GM21723 (cell line): Measurements from ENCODE around the gene ALDH5A1.

Experiments
- ATAC-seq: cut with Tn5 transposase; IDR thresholded peaks from one replicate; pipeline ENCODE4 v1.9.1; 2021; ENCODE audit warnings: mild to moderate bottlenecking, moderate library complexity; ENCODE audit not compliant: unreplicated experiment

ALDH5A1 gene

DNA sequence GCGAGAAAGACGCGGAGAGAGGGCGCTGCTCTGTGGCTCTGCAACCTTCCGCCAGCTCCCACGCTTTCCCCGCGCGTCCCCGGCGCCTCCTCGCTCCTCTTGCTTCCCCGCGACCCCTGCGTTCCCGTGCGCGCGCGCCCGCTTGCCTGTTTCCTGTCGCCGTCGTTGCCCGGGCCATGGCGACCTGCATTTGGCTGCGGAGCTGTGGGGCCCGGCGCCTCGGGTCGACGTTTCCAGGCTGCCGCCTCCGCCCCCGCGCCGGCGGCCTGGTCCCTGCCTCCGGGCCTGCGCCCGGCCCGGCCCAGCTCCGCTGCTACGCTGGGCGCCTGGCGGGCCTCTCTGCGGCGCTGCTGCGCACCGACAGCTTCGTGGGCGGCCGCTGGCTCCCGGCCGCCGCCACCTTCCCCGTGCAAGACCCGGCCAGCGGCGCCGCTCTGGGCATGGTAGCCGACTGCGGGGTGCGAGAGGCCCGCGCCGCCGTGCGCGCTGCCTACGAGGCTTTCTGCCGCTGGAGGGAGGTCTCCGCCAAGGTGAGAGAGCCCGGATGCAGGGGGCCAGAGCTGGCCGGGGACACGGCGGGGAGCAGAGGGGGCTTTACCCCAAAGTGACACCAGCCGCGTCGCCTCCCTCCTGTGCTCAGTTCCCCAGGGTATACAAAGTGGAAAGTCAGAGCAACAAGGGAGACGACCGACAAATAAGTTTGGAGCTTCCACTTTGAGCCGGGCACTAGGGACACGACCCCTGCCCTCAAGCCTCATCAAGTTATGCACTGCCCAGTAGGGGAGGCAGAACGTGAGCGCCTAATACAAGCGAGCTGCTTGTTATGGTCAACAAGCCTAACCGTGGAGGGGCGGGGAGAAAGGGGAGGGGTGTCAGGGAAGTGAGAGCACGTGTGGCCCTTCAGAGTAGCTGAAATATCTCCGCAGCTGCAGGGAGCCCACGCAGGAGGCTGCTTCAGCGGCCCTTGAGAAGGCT is at the start of gene ALDH5A1:
Gene ALDH5A1, plus strand, starts transcription at position 149 of the 975 bp plus-strand sequence. Its CDS starts 28 bp downstream, at position 177.
- peak; percentile 72 for ATAC-seq

DNA sequence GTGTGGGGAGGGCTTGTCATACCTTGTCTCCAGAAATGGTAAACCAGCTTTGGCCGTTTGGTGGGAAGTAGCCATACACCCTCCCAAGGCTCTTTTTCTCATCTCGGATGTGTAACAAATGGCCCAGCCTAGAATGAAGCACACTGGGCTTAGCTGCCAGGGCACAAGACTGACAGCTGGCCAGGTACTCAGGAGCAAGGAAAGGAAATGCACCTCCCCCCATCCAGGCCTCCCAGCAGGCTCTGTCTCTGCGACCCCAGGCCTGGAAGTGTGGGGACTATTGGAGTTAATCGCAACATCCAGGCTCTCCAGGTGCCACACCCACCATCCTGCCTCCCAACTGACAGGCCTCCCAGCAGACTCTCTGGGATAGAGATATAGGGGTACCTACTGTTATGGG is 49.1 kb upstream of the ALDH5A1 start:
- ATAC-seq = no peak

DNA sequence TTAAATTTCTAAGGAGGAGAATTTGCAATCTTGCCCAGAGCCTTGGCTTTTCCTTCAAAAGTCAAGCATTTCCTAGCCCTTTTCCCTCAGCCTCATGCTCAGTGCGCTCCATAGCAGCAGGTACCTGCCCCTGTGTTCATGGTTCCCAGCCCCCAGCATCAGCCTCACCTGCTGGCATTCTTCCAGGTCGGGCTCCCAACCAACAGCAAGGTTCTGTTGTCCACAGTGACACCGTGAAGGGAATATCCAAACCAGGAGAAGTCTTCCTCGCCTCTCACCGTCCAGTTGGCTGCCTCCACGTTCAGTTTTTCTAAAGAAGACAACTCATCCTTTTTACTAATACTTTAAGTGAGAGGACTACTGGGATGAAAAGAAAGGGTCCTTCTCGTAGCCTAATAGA is 48.1 kb upstream of the ALDH5A1 start:
- no peak for ATAC-seq

DNA sequence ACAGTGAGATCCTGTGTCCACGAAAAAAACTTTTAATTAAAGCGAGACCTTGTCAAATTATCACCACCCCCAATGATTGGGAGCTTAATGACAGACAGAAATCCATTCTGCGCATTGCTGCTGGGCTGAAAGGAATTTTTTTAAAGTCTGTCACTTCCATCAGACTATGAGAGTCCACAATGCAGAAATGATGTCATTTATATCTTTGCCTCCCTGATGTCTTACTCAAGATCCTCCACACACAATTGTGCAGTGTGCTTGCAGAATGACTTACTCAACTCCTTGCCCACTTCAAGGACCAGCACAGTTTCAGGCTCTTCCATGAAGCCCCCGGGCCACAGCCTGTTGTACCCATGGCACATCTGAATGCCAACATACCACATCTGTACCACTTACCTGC is 46.4 kb upstream of the ALDH5A1 start:
- no peak for ATAC-seq

DNA sequence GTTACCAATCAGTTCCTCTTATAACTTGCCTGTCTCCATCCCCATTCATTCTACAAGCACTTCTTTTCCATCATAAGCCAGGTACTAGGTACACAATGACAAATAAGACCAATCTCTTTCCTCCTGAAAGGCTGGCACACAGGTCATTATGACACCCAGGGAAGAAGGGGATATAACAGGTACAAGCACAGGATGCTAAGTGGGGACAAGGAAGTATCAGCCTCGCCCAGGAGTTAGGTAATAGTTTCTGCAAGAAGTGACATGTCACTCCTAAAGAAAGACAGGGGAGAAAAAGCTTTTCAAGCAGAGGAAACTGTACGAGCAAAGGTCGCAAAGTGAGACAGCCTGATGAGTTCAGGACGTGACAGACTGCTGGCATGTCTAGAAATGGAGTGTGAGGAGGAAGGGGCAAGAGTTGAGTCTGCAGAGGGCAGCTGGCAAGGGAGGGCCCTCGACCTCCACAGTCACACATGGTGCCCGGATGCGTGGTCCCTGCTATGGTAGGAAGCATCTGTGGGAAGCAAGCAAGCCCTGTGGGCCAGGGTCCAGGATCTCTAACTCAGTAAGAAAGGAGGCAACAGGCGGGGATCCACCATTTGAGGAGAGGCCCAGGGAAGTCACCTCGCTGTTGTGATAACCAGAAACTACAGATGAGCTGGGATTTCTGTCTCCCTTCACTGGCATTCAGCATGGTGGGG is 45.8 kb upstream of the ALDH5A1 start:
- no peak for ATAC-seq

DNA sequence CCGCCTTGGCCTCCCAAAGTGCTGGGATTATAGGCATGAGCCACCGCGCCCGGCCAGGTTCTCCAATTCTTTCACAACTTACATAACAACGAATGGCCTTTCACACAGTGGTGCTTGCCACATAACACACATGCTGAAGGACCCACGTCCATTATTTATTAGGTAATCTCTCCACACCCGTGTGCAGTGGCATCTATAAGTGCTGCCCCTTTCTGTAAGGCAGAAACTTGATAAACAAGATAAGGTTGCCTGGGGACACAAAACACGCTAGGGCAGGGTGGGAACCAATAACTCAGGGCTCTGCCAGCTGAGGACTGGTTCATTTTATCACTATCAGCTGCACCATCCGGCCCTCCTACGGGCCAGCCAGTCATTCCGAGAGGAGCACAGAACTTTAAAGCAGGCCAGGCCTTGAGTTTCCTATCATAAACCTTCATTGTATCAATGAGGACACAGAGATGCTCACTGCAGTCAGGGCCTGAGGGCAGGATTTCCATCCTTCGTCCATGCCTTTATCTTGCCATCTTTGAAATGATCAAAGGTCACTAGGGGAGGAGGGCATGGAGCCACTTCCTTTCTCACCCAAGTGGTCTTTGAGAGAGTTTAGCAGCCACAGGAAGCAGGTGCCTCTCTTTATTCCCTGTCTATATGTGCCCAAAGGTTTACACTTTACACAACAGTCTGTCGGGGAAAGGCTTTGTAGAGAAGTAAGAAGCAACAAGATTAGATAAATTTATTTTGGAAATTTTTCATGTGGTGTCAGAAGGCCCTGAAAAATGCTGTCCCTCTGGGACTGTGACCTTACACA is 43.0 kb upstream of the ALDH5A1 start:
- no peak for ATAC-seq

DNA sequence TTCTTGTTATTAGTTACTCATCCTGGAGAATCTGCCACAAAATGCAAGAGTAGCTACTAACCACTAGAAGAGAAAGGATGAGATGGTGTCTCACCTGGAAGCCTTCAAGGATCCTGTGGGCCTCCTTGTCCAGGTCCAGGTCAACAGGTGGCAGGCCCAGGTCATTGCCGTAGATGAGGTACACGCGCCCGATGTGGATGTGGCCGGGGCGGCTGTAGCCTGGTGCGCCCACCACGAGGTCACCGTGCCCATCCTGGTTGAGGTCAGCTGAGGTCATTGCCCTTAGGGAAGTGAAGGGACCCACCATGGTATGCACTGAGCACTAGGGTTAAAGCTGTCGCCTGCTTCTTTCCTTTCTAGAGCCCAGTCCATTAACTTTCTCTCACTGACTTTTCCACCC is 40.8 kb upstream of the ALDH5A1 start:
- no peak for ATAC-seq

DNA sequence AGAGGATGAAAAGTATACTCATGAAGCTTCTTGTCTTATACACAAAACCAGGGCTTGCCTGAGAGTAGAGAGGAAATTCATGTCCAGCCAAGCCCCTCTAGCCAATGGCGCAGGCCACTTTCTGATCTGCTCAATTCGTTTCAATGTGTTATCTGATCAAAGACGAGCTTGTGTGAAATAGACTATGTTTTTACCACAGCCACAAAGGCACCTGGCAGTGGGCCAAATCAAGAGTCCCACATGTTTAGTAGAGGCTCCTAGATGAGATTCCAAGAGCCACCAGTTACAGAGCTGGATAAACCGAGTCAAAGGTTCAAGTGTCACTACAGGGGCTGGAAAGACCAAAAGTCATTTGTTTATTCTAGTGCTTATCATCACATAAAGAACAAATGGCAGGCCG is 40.3 kb upstream of the ALDH5A1 start:
- no peak for ATAC-seq

DNA sequence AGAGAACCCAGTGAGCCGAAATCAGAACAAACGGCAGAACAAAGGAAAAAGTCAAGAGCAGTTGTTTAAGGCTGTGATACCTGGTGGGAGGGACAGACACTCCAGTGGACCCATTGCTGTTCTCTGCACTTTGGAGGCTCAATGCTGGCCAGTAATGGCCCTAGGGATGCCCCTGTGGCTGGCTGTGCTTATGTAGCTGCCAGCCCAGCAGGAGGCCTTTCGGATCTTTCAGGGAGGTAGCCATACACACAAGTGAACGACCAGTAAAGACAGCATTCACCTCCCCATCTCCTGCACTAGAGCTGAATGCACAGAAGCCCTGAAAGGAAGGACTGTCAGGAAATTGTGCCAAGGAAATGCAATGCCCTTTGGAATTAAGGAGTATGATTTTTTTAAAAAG is 39.7 kb upstream of the ALDH5A1 start:
- ATAC-seq = no peak

DNA sequence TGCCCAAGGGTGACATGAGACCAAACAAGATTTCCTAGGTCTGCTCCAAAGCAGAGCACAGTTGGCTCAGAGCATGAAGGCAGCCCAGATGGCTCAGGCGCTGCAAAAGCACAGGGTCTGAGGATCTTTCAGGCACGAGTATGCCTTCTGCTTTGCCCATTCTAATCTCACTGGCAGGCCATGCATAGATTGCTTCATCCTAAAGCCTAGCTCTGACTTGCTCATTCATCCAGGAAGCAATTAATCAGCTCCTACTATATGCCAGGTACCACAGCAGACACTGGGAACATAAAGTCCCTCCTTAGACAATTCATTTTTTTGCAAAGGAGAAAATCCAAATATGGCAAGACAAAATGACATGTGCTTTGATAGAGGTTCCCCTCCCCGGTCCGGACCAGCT is 36.6 kb upstream of the ALDH5A1 start:
- ATAC-seq = no peak

DNA sequence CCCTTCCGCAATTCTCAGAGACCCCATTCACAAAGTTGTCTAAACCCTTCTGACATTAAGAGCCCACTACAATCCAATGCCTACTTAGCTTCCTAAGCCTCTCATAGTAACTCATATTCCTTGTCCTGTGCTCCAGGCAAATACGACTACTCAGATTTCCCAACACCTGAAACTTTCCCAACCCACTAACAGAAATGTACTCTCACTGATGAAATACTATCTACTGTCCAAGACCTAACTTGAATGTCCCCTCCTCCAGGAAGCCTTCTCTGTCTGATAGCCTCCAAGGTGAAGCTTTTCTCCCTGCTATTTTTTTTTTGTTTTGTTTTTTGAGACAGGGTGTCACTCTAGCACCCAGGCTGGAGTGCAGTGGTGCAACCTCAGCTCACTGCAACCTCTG is 35.8 kb upstream of the ALDH5A1 start:
- no peak for ATAC-seq

DNA sequence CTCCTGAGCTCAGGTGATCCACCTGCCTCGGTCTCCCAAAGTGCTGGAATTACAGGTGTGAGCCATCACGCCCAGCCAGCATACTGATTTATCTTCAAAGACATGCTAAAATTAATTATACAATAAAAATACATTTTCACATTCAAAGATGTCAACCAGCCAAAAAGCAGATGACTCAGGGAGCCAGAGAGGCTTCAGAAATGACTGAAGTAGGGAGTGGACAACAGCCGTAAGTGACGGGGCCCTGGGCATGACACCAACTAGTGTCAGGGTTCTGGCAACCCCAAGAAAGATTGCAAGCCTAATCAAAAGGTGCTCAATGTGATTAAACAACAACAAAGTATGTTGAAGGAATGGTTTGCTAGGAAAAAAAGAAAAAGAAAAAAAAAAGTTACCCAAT is 33.8 kb upstream of the ALDH5A1 start:
- ATAC-seq = no peak

DNA sequence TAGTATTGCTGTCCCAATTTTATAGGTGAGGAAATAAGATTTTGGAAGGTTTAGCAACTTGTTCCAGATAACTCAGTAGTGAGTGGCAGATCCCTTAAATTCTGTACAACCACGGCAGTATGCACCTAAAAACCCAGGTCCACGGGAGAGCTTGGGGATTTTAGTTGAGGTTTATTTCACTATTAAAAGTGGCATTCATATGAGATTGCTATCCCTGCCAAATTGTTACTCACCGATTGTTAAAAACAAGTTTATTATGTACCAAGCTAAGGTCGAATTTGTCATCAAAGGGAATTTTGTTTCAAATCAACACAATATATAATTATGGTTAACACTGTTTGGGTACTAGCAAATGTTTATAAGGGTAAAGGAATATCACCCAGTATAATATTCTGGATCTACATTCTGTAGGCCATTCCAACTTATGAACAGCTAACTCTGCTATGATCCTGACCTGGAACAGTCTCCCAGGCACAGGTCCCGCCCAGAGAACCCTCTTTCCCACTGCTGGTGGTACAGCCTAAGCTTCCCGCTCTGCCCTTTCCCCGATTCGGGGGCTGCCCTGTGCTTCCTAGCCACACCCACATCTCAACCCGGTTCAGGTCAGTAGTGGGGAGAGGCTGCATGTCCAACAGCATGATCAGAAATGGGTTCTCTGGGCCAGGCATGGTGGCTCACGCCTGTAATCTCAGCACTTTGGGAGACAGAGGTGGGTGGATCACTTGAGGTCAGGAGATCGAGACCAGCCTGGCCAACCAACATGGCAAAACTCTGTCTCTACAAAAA is 30.3 kb upstream of the ALDH5A1 start:
- ATAC-seq = no peak

DNA sequence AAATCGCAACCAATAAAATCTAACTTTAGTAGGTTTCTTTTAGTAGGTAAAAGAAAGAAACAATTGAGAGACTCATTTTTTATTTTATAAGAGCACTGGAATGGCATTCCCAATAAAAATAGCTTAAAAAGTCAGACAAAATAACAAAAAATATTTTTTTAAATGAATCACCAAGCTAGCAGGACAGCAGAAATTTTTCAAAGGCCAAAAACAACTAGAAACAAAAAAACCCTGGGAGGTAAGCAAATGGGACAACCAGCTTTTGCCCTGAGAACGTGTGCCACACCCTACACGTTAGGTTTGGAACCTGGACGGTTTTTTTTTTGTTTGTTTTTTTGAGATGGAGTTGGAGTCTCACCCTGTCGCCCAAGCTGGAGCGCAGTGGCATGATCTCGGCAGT is 25.0 kb upstream of the ALDH5A1 start:
- no peak for ATAC-seq

DNA sequence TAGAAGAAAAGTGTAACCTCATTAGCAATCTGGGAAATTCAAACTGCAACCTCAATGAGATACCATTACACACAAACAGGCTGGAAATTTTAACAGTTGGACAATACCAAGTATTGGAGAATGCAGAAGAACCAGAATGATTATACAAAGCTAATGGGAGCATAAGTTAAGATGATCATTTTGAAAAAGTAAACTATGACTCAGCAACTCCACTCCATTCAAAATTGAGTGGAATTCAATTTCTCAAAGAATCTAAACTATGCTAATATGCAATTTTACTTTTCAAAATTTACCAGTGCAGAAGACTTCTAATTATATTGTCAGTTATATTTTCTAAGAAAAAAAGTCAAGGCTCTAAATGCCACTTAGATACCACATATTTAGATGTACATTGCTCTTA is 22.6 kb upstream of the ALDH5A1 start:
- no peak for ATAC-seq

DNA sequence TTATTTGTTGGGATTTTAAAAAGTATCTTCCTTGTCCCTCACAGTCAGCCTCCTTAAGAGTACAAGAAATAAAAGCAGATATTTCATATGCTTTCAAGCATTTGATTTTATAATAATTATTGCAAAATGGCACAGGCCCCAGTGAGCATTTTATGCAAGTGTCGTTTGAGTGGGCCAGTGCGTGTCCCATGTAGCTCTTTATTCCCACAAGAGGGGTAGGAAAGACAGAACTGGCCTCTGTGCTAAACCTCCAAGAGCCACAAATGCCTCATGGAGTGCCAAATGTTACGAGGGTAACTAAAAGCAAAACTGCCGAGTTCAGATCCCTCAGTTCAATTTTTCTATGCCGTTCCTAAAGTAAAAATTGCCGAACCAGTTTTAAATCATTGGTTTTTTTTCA is 18.1 kb upstream of the ALDH5A1 start:
- ATAC-seq = no peak

DNA sequence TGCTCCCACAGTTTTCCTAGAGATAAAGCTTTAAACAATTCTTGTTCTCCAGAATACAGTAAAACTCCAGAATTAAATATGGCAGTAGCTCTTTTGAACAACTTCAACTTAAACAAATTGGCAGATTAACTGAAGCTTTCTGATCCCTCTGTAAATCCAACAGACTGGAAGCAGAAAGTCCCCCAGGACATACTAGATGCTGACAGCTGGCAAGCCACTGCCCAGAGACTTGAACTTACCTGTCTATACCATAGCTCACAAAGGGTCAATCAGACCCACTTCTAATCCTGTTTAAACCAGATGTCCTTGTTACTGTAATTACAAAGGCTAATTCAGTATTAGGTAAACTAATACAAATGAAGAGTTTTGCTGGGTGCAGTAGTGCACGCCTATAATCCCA is 17.7 kb upstream of the ALDH5A1 start:
- no peak for ATAC-seq

DNA sequence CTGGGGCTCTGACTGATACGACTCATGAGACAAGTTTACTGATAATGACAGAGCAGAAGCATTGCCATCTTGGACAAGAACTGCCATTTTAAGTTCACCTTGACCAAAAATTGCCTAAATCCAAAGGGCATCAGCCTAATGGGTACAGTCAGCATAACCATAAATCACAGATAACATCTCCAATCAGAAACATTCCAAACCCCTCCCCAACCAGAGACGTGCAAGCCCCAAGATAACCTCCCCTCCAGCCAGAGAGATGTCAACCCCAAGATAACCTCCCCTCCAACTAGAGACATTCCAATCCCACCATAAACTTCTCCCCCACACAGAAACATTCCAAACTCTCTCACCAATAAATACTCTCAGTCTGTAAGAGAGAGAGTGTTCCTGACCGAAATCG is 15.9 kb upstream of the ALDH5A1 start:
- ATAC-seq = no peak

DNA sequence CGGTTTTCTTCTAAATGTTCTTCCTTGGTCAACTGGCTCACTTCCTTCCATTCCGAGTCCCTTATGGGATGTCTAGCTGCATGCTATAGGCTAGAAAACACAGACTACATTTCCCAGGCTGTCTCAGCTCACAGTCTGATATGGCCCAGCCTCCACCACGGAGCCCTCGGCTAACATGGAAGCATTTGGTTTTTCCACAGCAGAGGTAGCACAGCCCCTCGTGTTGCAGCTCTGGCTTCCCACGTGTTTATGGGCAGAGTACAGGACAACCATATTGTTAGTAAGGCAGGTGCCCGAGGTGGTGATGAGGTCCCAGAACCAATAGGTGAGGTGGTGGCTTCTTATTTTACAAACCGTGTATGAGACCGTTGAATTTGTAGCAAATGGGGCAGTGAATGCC is 14.1 kb upstream of the ALDH5A1 start:
- ATAC-seq = no peak

DNA sequence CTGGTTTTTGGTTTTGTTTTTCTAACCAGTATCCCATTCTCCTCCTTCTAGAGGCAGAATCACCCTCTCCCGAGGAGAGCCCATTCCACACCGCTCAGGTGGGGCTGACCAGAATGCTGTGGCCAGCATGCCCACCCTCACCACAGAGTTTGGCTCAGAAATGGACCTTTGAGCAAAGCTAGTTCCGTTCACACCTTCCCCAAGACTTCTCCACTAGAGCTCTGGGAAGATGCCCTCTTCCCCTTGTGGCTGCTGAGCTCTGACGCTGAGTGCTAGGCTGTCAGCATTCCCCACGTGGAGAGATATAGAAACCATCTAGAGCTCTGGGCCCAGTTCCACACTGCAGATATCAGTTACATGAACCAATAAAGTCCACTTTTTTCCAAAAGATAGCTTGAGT is 13.3 kb upstream of the ALDH5A1 start:
- ATAC-seq = no peak
